Right lobe of liver (tissue), 4 donors: ENCODE data around the gene BEAN1.

Source experiments
- CTCF ChIP-seq, 4 donors: fragments of 200-600 bp in 3 of 4; fragments of 450-650 bp in 1 of 4; IDR thresholded peaks; one replicate each; pipeline versions ENCODE4 v1.5.1 to v1.8.0; 2016 to 2022; ENCODE audit warnings: antibody characterized with exemption in 4 of 4, mild to moderate bottlenecking in 2 of 4
- POLR2A ChIP-seq: fragments of 450-650 bp; IDR thresholded peaks from one replicate; pipeline ENCODE4 v1.6.1; 2017; ENCODE audit warnings: antibody characterized with exemption, mild to moderate bottlenecking
- donor health status: DM: no; HTN: no; CAD: no.
- donor health status: DM: no; HTN: no; CAD: no.
- donor health status: DM: no; HTN: yes; CAD: no.

GRCh38 chr16:66402591-66403230 lies 24.4 kb upstream of the BEAN1 start:
- no peak for TF ChIP-seq CTCF (IDR thresholded peaks at IDR 0.05)
- TF ChIP-seq POLR2A: no peak
